A673 (cell line): ENCODE data around the gene LPP. TPM values are rescaled to one million over a fixed set of nuclear protein-coding genes. Genes with fewer than 3 reads are reported as not detected.

Experiments
- BruUV-seq: library from RNA; stranded (reverse); fragments of 400-500 nt; replicated peaks from 2 replicates; lab custom pipeline; 2021; lab: Mats Ljungman, UMichigan
- CTCF ChIA-PET: fragments of 300-600 bp; sonication (Branson Sonifier 250); formaldehyde crosslinking; loops from one replicate; lab custom pipeline; 2022; ENCODE audit warnings: antibody characterized with exemption; lab: Charles Lee
- POLR2A ChIA-PET: fragments of 300-600 bp; sonication (Branson Sonifier 250); formaldehyde crosslinking; loops from one replicate; lab custom pipeline; 2022; ENCODE audit warnings: antibody characterized with exemption; ENCODE audit not compliant: low non-redundant PET; lab: Charles Lee
- DNase-seq: peaks from one replicate; pipeline ENCODE4 v3.0.0-alpha.2; 2015; ENCODE audit warnings: low spot score
- H3K27ac ChIP-seq: fragments of 200-600 bp; sonication (generic); 2 replicates; pipeline ENCODE4 v1.5.1; 2016; ENCODE audit warnings: mixed run types, low read depth, mild to moderate bottlenecking, mixed read lengths, antibody characterized with exemption, low read length; ENCODE audit not compliant: poor library complexity, severe bottlenecking
- H3K27me3 ChIP-seq: fragments of 200-600 bp; sonication (generic); replicated peaks from 2 replicates; pipeline ENCODE4 v1.6.1; 2017; ENCODE audit warnings: mixed run types, low read depth, mild to moderate bottlenecking, mixed read lengths, antibody characterized with exemption, low read length; ENCODE audit not compliant: insufficient read depth, poor library complexity
- H3K36me3 ChIP-seq: fragments of 200-600 bp; sonication (generic); 2 replicates; pipeline ENCODE4 v1.6.1; 2016; ENCODE audit warnings: mixed run types, mild to moderate bottlenecking, mixed read lengths, antibody characterized with exemption, low read length; ENCODE audit not compliant: insufficient read depth, poor library complexity, severe bottlenecking
- H3K4me1 ChIP-seq: fragments of 200-600 bp; sonication (generic); 2 replicates; pipeline ENCODE4 v1.6.1; 2017; ENCODE audit warnings: mixed run types, mild to moderate bottlenecking, mixed read lengths, antibody characterized with exemption, low read length; ENCODE audit not compliant: insufficient read depth, poor library complexity, severe bottlenecking
- H3K4me3 ChIP-seq: fragments of 200-600 bp; sonication (generic); 2 replicates; pipeline ENCODE4 v1.5.1; 2016; ENCODE audit warnings: low read depth, mixed run types, mild to moderate bottlenecking, mixed read lengths, low read length; ENCODE audit not compliant: poor library complexity, severe bottlenecking
- H3K9me3 ChIP-seq: fragments of 200-600 bp; sonication (generic); 2 replicates; pipeline ENCODE4 v1.6.1; 2016; ENCODE audit warnings: mixed run types, low read depth, mild to moderate bottlenecking, mixed read lengths, antibody characterized with exemption, low read length; ENCODE audit not compliant: poor library complexity, severe bottlenecking
- EZH2 ChIP-seq: fragments of 200-600 bp; sonication (generic); IDR thresholded peaks from 2 replicates; pipeline ENCODE4 v1.6.1; 2017; ENCODE audit warnings: borderline replicate concordance, low read depth, mild to moderate bottlenecking, mixed read lengths, antibody characterized with exemption, low read length; ENCODE audit not compliant: poor library complexity, severe bottlenecking
- intact Hi-C: fragments of 100-400 bp; cut with micrococcal nuclease; formaldehyde crosslinking; loops from one replicate; pipeline ENCODE4 v1.10.0; 2022; ENCODE audit not compliant: unreplicated experiment
- total RNA-seq: library from RNA; stranded (reverse); gene quantifications from 2 replicates; pipeline ENCODE4 v1.2.3, GENCODE V29; 2021
- TF ChIP-seq, protein P1 (sequence below): fragments of 300-800, 200-600 bp; sonication (generic); conservative IDR thresholded peaks from 2 replicates; pipeline ENCODE4 v1.5.1; 2017; ENCODE audit warnings: low read depth, mild to moderate bottlenecking, antibody characterized with exemption, low read length, moderate library complexity, mixed read lengths

LPP gene
- total RNA-seq, 1 experiment from 2014 or later: 39.7 TPM

DNA sequence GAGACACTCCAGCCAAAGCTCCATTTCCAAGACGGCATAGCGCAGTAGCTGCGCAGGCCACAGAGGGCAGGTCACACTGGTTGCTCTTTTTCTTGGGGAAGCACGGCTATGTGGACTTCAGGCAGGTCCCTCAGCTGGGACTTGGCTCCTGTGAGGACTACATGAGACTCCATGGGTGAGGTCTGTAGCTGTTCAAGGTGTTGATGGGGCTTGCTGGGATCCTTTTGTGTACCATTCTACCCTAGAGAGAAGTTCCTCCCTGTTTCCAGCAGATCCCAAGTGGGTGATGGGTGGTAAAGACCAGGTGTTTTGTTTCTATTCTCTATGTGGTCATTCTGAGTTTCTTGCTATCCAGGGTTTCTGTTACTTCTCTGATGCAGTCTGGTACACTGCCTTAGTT, 183.3 kb downstream of the LPP start:
- peaks cover 27% of the 10 kb centered on the region for H3K4me1 ChIP-seq
- no TSS peak for BruUV-seq
- H3K27me3 ChIP-seq: no peaks in the 10 kb centered on the region
- ChIA-PET POLR2A (no interaction called here), CTCF (interaction anchor here (0.6 kb wide), 1 partner anchor 618 kb away, joined by 3 read pairs; no protein-coding TSS in a partner anchor)
- intact Hi-C loops: no loop called here
- no peak overlapping the region for H3K27ac ChIP-seq
- no peak for DNase-seq
- no peak overlapping the region for H3K4me3 ChIP-seq
- H3K36me3 ChIP-seq: no peaks in the 10 kb centered on the region
- no peak for TF ChIP-seq EZH2
- TF ChIP-seq, protein P1, sequence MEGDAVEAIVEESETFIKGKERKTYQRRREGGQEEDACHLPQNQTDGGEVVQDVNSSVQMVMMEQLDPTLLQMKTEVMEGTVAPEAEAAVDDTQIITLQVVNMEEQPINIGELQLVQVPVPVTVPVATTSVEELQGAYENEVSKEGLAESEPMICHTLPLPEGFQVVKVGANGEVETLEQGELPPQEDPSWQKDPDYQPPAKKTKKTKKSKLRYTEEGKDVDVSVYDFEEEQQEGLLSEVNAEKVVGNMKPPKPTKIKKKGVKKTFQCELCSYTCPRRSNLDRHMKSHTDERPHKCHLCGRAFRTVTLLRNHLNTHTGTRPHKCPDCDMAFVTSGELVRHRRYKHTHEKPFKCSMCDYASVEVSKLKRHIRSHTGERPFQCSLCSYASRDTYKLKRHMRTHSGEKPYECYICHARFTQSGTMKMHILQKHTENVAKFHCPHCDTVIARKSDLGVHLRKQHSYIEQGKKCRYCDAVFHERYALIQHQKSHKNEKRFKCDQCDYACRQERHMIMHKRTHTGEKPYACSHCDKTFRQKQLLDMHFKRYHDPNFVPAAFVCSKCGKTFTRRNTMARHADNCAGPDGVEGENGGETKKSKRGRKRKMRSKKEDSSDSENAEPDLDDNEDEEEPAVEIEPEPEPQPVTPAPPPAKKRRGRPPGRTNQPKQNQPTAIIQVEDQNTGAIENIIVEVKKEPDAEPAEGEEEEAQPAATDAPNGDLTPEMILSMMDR: no peak
- no peaks in the 10 kb centered on the region for H3K9me3 ChIP-seq

DNA sequence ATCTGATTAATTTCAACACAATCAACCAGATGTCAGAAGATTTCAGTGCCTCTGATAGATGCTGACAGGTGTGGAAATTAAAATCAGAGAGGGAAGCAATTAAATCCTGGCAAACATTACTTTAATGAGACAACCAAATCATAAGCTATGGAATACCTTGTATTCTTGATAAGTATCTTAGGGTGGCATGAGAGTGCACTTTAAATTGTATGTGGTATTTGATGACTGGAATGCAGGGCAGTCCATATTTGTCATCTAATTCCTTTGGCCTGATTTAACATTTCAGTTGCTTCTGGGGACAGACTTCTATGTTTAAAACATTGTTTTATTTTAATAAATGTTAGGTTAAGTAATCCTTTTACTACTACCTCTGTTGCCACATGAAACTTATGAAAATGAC, 184.1 kb downstream of the LPP start:
- POLR2A ChIA-PET: no interaction called here
- no TSS peak for BruUV-seq

DNA sequence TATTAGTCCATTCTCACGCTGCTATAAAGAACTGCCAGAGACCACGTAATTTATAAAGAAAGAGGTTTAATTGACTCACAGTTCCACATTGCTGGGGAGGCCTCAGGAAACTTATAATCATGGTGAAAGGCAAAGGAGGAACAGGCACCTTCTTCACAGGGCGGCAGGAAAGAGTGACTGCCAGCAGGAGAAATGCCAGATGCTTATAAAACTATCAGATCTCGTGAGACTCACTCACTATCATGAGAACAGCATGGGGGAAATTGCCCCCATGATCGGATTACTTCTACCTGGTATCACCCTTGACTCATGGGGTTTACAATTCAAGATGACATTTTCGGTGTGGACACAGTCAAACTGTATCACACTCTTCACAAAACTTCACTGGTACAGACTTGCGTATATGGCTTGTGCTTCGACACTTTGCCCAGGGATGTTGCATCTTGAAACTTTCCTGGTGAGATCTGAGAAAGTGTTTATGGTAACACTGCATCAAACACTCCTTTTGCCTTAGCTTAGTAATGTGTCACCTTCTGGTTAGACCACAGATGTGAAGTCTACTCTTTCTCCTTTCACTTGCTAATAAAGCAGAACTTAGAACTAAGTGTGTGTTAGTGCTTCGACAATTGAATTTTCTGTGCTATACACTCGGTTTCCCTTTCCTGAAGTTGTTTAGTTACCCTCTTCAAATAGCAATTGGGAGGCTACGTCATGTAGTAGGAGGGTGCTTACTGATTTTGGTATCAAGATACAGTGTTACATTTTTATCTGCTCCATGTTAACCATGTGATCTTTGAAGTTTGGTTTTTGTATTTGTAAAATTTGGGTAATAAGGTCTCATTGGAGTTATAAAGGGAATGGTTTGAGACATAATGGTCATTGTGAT, 185.7 kb downstream of the LPP start:
- Histone ChIP-seq H3K4me1 (peaks cover 20% of the 10 kb centered on the region), H3K36me3 (no peaks in the 10 kb centered on the region), H3K4me3 (no peak overlapping the region), H3K27ac (no peak overlapping the region), H3K27me3 (no peaks in the 10 kb centered on the region), H3K9me3 (no peaks in the 10 kb centered on the region)
- intact Hi-C loops: no loop called here
- ChIA-PET POLR2A (interaction anchor here (0.5 kb wide), 1 partner anchor 134 kb away, joined by 3 read pairs; no protein-coding TSS in a partner anchor), CTCF (no interaction called here)
- TF ChIP-seq, protein P1: no peak
- TF ChIP-seq EZH2: no peak
- BruUV-seq: no TSS peak
- no peak for DNase-seq

More for the DNA sequence above, 184.1 kb downstream of the LPP start:
- no peaks in the 10 kb centered on the region for H3K9me3 ChIP-seq
- intact Hi-C loops: no loop called here
- H3K4me1 ChIP-seq: peaks cover 27% of the 10 kb centered on the region
- no peak for DNase-seq
- CTCF ChIA-PET: no interaction called here
- no peaks in the 10 kb centered on the region for H3K36me3 ChIP-seq
- TF ChIP-seq, protein P1: no peak
- no peak for TF ChIP-seq EZH2
- H3K4me3 ChIP-seq: no peak overlapping the region
- H3K27ac ChIP-seq: no peak overlapping the region
- no peaks in the 10 kb centered on the region for H3K27me3 ChIP-seq
